TTC549 (cell line): ENCODE measurements around the gene PI4KB.
A peak's percentile ranks its signal among the peaks of the same experiment; 100 is the strongest.
"Not testable (repeated sequence)": the region's sequence is repeated elsewhere in the genome, so short reads cannot be mapped to it uniquely, and the experiment has no call there.

Experiments
- FAIRE-seq: peaks from 2 replicates; lab custom pipeline; 2012; peaks lifted over from hg19 to GRCh38; lab: Jason Lieb, UNC

The PI4KB gene

DNA sequence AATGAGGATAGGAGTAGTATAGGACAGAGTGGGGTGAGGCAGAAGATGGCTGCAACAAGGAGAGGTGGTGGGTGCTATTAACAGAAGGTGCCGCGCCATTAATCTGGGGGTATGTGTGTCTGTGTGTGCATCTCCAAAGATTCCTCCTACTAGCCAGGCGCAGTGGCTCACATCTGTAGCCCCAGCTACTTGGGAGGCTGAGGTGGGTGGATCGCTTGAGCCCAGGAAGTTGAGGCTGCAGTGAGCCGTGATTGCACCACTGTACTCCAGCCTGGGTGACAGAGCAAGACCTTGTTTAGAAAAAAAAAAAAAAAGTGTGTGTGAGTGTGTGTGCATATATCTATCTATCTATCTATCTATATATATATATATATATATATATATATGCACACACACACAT is 51.9 kb downstream of the PI4KB start:
- not testable (repeated sequence) for FAIRE-seq

DNA sequence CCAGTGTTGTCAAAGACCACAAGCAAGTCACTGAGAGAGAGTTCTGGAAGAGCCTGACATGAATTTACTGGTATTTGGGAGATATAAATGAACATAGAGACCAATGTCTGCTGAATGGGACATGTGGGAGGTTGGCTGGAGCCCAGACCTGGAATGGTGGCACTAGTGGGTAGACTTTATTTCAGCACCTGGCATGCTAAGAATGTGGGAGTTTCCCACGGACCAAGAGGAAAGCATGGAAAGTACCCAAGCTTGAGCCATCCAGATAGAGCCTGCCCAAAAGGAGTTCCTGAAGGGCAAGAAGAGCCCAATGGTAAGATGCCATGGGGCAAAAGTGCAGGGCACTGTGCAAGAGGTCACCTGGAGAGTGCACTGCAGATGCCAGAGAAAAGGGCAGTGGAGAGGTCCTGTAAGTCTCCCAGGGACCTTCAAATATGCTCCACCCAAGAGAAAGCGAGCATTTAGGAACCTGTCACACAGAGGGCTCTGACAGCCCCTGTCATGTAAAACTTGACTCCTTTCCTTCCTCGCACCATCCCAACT is 53.2 kb downstream of the PI4KB start:
- FAIRE-seq = no peak

DNA sequence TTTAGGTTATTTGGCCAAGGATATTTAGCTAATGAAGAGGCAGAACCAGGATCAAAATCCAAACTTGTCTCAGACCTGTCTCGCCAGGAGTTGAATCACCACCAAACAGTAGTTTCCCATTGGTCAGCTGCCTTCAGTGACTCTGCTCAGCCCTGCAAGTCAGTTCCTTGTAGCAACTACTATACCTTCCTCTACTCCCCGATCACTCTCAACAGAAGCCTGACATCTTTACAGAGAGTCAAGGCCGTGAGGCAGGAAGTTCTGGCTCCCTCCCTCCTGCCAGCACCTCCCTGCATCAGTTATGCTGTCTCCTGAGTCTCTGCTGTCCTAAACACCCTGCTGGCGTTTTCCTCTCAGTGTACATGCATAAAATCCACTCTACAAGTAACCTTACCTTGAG is 59.5 kb downstream of the PI4KB start:
- no peak for FAIRE-seq

DNA sequence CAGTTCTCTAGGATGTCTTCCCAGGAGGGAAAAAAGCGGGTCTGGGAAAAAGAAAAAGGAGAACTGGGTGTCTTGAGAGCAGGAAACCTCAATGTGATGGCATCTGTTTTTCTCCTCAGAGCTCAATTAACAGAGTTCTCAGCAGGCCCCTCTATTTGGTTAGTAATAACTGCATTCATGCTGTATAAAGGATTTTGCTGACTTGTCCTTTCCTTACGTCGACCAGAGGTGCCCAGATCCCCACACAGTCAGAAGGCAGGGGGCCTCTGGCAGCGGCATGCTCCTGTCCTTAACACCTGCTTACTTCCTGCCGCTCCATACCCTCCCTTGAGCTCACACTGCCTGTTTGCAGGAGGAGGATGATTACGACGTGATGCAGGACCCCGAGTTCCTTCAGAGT is 60.4 kb downstream of the PI4KB start:
- no peak for FAIRE-seq

DNA sequence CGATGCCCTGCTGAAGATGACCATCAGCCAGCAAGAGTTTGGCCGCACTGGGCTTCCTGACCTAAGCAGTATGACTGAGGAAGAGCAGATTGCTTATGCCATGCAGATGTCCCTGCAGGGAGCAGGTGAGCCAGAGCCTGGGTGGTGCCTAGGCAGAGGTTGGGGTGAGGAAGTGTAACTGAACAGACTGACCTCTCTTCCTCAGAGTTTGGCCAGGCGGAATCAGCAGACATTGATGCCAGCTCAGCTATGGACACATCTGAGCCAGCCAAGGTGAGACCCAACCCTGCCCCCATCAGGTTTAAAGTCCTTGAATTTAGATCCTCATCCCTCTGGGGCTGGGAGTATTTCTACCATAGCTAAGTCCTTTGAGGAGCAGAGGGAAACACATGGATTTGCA is 60.9 kb downstream of the PI4KB start:
- no peak for FAIRE-seq

DNA sequence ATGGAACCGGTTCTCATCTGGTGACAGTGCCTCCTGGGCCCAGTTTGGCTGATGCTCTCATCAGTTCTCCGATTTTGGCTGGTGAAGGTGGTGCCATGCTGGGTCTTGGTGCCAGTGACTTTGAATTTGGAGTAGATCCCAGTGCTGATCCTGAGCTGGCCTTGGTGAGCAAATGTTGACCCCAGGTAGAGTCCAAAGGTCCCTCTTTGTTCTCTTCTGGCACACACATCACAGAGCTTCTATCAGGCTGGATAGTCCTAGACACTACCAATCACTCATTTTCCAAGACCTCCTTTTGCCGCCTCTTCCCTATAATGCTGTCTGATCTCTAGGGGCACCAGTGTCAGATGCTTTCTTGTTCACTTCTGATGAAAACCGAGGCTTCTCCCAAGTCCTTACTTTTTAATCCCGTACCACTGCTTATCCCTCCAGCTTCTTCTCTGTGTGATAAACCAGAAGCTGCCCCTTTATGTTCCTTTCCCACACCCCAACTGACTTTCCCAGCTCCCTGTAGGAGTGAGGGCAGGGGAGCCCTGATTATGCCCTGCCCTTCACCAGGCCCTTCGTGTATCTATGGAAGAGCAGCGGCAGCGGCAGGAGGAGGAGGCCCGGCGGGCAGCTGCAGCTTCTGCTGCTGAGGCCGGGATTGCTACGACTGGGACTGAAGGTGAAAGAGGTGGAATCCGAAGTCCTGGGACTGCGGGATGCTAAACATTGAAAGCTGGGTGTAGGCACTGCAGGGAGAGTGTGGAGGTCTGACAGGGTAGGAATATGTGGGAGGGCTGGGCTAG is 61.6 kb downstream of the PI4KB start:
- no peak for FAIRE-seq

DNA sequence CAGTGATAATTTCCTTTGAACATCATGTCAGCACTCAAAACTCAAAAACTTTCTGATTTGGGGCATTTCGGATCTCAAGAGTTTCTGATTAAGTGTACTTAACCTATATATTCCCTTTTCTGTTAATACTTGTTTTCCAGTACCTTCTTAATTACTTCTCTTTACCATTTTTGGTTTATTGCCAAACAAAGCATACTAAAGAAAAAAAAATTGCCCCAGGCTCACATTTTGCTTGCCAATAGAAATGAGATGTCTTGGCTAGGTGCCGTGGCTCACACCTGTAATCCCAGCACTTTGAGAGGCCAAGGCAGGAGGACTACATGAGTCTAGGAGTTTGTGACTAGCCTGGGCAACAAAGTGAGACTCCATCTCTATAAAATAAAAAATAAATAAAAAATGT is 67.9 kb downstream of the PI4KB start:
- FAIRE-seq = no peak

DNA sequence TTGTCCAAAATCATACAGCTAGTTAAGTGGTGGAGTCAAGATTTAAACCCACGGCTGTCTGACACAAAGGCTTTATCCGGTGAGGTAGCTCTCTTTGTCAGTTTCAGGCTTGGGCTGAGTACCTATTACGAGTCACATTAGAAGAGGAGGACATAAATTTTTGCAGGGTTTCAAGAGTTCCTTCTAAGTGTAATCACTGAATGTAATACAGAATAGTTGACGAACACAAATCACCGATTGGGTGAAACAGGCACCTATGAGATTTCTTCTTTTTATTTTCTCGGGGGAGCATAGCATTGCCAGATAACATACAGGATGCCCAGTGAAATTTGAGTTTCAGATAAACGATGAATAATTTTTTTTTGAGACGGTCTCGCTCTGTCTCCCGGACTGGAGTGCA is 71.8 kb downstream of the PI4KB start:
- FAIRE-seq = no peak

DNA sequence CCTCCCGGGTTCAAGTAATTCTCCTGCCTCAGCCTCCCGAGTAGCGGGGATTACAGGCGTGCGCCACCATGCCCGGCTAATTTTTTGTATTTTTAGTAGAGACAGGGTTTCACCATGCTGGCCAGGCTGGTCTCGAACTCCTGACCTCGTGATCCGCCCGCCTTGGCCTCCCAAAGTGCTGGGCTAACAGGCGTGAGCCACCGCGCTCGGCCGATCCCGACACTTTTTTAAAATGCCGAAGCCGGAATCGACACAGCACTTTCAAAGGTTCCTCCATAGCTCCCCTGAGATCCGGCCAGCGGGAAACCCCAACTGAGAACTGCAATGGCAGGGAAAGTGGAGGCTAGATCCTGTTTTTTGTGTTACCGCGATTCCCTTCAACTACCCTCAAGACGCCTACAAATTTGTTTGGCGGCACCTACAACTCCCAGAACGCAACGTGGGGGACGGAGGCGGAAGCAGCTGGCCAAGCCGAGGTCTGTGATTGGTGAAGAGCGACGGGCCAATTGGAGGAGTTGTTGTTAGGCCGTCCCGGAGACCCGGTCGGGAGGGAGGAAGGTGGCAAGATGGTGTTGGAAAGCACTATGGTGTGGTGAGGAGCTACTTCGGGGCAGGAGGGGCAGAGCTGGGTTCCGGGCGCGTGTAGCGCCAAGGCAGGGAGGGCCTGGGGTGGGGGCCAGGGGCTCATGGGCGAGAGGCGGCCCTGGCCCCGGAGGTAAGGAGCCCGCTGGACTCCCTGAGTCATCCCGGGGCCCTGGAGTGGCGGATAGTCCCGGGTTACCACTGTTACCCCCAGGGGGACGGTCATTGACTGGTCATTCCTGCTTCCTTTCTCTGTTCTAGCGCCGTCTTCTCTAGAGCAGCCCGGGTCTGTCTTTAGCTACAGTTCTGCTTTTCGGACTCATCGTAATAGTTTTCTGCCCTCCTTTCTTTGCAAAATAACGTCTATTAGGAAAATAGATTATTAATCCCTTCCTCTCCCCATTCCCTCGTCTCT is 72.7 kb downstream of the PI4KB start, which contains the start of gene PSMD4:
Gene PSMD4 (plus strand): TSS at position 518 of the 997 bp plus-strand sequence. CDS start 49 bp downstream, at position 567.
- FAIRE-seq = peak; percentile 98

DNA sequence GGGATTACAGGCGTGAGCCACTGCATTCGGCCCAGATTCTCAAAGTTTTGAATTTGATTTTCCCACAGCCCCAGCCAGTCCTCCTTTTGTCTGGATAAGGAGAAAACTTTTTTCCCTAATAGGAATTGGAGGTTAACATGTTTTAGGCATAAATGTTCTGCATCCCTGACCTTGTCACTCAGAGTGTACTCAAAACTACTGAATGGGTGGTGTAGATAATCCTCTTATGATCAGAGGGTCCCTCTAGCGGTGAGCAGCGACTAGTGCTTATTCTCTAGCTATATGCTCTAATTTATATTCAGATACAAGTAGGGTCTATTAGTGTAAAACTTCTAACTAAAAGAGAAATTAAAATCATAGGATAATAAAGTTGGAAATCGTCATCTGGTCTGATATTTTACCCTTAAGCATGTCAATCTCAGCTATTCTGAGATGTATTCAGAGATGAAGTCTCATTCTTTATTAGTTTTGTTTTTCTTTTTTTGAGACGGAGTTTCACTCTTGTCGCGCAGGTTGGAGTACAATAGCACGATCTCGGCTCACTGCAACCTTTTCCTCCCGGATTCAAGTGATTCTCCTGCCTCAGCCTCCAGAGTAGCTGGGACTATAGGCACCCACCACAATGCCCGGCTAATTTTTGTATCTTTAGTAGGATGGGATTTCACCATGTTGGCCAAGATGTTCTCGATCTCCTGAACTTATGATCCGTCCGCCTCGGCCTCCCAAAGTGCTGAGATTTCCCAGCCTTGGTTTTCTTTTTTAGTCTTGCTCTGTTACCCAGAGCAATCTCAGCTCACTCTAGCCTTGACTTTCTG is 75.4 kb downstream of the PI4KB start:
- peak; percentile 97 for FAIRE-seq

DNA sequence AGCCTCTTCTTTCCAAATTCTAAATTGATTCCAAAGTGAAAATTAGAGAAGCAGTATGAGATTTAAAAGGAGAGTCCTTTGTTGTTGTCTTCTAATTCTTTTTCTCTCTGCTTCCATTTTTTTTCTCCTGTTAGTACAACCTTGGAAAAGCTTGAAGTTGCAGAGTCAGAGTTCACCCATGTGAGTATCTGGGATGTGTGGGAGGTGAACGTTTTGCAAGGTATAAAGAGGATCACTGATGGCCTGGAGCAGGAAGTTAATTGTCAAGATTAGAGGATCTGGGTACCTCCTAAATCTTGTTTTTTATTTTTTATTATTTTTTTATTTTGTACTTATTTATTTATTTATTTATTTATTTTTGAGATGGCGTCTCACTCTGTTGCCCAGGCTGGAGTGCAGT is 80.4 kb downstream of the PI4KB start:
- no peak for FAIRE-seq

DNA sequence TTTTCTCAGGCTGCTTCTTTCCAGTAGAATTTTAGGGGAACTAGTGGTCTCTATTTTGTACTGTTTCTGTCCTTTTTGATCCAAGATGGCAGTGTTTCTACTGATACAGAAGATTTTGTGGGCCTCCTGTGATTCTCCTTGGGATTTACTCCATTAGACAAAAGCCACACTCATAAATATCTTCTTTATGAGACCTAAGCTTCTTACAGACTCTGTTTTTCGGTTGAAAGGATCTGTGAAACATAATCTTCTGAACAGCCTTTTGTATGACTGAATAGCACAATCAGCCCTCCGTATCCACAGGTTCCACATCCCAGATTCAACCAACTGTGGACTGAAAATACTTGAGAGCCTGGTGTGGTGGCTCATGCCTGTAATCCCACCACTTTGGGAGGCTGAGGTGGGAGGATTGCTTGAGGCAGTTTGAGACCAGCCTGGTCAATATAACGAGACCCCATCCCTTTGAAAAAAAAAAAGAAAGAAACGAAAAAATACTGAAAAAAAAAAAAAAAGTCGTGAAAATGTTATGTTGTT is 83.5 kb downstream of the PI4KB start:
- FAIRE-seq = no peak

DNA sequence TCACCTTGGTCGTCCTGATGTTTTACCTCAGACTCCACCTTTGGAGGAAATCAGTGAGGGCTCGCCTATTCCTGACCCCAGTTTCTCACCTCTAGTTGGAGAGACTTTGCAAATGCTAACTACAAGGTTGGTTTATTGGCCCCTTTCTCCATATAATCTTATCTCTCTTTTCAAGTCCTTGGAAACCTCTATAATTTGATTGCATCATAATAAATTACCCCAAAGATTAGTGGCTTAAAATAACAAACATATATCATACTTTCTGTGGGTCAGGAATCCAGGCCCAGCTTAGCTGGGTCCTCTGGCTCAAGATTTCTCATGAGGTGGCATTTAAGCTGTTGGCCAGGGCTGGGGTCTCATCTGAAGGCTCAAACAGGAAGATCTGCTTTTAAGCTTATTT is 84.8 kb downstream of the PI4KB start:
- FAIRE-seq = no peak
